ENCODE data around the gene TEAD1. TPM values are rescaled to one million over a fixed set of nuclear protein-coding genes. Genes with fewer than 3 reads are reported as not detected.

Gene TEAD1
- total and polyA plus RNA-seq, 9 of the 15 experiments (the other 6 are each of a cell fraction or from before 2014, with no cell fraction given) = 1.7 to 17.7 (median 10.8) TPM

DNA sequence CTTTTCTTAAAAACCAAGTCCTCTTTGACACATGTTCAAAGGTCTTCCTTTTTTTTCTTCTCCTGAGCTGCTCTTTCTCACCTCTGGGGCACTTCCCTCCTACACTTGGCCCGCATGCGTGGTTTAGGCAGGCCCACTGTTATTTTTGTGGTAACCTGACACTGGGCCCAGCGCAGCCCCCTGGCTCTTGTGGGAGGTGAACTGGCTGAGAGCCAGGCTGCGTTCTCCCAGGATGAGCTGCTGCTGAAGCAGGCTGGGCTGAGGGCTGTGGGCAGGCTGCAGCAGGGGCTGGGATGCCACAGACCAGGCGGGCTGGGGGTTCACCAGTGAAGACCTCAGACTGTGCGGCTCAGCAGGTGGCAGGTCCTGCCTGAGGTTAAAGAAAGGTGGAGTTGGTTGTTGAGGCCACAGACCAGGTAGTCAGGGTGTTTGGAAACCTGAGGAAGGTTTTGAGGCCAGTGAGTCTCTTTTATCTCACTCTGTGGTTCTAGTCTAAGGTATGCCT, 72.4 kb downstream of the TEAD1 start (continued):
- TF ChIP-seq, protein P1, sequence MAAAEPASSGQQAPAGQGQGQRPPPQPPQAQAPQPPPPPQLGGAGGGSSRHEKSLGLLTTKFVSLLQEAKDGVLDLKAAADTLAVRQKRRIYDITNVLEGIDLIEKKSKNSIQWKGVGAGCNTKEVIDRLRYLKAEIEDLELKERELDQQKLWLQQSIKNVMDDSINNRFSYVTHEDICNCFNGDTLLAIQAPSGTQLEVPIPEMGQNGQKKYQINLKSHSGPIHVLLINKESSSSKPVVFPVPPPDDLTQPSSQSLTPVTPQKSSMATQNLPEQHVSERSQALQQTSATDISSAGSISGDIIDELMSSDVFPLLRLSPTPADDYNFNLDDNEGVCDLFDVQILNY (CRISPR knock-in tag; IDR thresholded peaks at IDR 0.05) = no peak
- TF ChIP-seq, protein P2, sequence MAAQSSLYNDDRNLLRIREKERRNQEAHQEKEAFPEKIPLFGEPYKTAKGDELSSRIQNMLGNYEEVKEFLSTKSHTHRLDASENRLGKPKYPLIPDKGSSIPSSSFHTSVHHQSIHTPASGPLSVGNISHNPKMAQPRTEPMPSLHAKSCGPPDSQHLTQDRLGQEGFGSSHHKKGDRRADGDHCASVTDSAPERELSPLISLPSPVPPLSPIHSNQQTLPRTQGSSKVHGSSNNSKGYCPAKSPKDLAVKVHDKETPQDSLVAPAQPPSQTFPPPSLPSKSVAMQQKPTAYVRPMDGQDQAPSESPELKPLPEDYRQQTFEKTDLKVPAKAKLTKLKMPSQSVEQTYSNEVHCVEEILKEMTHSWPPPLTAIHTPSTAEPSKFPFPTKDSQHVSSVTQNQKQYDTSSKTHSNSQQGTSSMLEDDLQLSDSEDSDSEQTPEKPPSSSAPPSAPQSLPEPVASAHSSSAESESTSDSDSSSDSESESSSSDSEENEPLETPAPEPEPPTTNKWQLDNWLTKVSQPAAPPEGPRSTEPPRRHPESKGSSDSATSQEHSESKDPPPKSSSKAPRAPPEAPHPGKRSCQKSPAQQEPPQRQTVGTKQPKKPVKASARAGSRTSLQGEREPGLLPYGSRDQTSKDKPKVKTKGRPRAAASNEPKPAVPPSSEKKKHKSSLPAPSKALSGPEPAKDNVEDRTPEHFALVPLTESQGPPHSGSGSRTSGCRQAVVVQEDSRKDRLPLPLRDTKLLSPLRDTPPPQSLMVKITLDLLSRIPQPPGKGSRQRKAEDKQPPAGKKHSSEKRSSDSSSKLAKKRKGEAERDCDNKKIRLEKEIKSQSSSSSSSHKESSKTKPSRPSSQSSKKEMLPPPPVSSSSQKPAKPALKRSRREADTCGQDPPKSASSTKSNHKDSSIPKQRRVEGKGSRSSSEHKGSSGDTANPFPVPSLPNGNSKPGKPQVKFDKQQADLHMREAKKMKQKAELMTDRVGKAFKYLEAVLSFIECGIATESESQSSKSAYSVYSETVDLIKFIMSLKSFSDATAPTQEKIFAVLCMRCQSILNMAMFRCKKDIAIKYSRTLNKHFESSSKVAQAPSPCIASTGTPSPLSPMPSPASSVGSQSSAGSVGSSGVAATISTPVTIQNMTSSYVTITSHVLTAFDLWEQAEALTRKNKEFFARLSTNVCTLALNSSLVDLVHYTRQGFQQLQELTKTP (IDR thresholded peaks at IDR 0.05; ENCODE audit: low read depth in 1 of 2, partially characterized antibody in 2 of 2) = no peak
- TF ChIP-seq, protein P3, sequence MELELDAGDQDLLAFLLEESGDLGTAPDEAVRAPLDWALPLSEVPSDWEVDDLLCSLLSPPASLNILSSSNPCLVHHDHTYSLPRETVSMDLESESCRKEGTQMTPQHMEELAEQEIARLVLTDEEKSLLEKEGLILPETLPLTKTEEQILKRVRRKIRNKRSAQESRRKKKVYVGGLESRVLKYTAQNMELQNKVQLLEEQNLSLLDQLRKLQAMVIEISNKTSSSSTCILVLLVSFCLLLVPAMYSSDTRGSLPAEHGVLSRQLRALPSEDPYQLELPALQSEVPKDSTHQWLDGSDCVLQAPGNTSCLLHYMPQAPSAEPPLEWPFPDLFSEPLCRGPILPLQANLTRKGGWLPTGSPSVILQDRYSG (tag; conservative IDR thresholded peaks at IDR 0.05; ENCODE audit: low read depth) = no peak
- TF ChIP-seq FOXM1 (IDR thresholded peaks at IDR 0.05; ENCODE audit: low read depth) (no peak), FOXM1 (CRISPR knock-in tag; IDR thresholded peaks at IDR 0.05; ENCODE audit: low read depth) (no peak), MCM2 (IDR thresholded peaks at IDR 0.05; ENCODE audit: low read depth) (no peak), CXXC5 (CRISPR knock-in tag; IDR thresholded peaks at IDR 0.05) (peak; percentile 64), ZNF584 (CRISPR knock-in tag; IDR thresholded peaks at IDR 0.05; ENCODE audit: low read depth) (no peak)
- TF ChIP-seq, protein P4, sequence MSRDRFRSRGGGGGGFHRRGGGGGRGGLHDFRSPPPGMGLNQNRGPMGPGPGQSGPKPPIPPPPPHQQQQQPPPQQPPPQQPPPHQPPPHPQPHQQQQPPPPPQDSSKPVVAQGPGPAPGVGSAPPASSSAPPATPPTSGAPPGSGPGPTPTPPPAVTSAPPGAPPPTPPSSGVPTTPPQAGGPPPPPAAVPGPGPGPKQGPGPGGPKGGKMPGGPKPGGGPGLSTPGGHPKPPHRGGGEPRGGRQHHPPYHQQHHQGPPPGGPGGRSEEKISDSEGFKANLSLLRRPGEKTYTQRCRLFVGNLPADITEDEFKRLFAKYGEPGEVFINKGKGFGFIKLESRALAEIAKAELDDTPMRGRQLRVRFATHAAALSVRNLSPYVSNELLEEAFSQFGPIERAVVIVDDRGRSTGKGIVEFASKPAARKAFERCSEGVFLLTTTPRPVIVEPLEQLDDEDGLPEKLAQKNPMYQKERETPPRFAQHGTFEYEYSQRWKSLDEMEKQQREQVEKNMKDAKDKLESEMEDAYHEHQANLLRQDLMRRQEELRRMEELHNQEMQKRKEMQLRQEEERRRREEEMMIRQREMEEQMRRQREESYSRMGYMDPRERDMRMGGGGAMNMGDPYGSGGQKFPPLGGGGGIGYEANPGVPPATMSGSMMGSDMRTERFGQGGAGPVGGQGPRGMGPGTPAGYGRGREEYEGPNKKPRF (IDR thresholded peaks at IDR 0.05; ENCODE audit: low read depth, low read length) = no peak
- TF ChIP-seq, protein P5, sequence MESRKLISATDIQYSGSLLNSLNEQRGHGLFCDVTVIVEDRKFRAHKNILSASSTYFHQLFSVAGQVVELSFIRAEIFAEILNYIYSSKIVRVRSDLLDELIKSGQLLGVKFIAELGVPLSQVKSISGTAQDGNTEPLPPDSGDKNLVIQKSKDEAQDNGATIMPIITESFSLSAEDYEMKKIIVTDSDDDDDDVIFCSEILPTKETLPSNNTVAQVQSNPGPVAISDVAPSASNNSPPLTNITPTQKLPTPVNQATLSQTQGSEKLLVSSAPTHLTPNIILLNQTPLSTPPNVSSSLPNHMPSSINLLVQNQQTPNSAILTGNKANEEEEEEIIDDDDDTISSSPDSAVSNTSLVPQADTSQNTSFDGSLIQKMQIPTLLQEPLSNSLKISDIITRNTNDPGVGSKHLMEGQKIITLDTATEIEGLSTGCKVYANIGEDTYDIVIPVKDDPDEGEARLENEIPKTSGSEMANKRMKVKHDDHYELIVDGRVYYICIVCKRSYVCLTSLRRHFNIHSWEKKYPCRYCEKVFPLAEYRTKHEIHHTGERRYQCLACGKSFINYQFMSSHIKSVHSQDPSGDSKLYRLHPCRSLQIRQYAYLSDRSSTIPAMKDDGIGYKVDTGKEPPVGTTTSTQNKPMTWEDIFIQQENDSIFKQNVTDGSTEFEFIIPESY (CRISPR knock-in tag; IDR thresholded peaks at IDR 0.05) = peak; percentile 65; the same call in 1 of the 2 replicates
- TF ChIP-seq, protein P6, sequence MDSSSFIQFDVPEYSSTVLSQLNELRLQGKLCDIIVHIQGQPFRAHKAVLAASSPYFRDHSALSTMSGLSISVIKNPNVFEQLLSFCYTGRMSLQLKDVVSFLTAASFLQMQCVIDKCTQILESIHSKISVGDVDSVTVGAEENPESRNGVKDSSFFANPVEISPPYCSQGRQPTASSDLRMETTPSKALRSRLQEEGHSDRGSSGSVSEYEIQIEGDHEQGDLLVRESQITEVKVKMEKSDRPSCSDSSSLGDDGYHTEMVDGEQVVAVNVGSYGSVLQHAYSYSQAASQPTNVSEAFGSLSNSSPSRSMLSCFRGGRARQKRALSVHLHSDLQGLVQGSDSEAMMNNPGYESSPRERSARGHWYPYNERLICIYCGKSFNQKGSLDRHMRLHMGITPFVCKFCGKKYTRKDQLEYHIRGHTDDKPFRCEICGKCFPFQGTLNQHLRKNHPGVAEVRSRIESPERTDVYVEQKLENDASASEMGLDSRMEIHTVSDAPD (CRISPR knock-in tag; IDR thresholded peaks at IDR 0.05) = no peak
